GM12878 (cell line): Measurements from ENCODE around the gene GRXCR2.

Experiments used
- CBFB ChIP-seq: IDR thresholded peaks from 2 replicates; pipeline ENCODE4 v1.6.1; 2016; ENCODE audit warnings: antibody characterized with exemption, low read depth
- FOXM1 ChIP-seq: IDR thresholded peaks from 2 replicates; pipeline ENCODE4 v1.6.1; 2012; ENCODE audit warnings: low read depth, mild to moderate bottlenecking, inconsistent platforms, low read length, moderate library complexity
- HDGF ChIP-seq: fragments of 450-650 bp; IDR thresholded peaks from 2 replicates; pipeline ENCODE4 v1.6.1; 2016; ENCODE audit warnings: antibody characterized with exemption
- JUND ChIP-seq: IDR thresholded peaks from 2 replicates; pipeline ENCODE4 v1.6.1; 2012; ENCODE audit warnings: low read depth, mild to moderate bottlenecking, low read length, improper control_type of control experiment, moderate library complexity
- POLR2AphosphoS5 ChIP-seq: IDR thresholded peaks from 2 replicates; pipeline ENCODE4 v1.6.1; 2011; ENCODE audit warnings: mild to moderate bottlenecking, low read length, inconsistent platforms
- RCOR1 ChIP-seq: conservative IDR thresholded peaks from 2 replicates; pipeline ENCODE4 v1.6.1; 2012; ENCODE audit warnings: low read depth, low read length, improper control_type of control experiment
- RFX5 ChIP-seq: IDR thresholded peaks from 2 replicates; pipeline ENCODE4 v1.6.1; 2011; ENCODE audit warnings: low read depth, low read length, improper control_type of control experiment
- WRNIP1 ChIP-seq: IDR thresholded peaks from 2 replicates; pipeline ENCODE4 v1.6.1; 2011; ENCODE audit warnings: low read depth, low read length, improper control_type of control experiment, borderline replicate concordance

DNA sequence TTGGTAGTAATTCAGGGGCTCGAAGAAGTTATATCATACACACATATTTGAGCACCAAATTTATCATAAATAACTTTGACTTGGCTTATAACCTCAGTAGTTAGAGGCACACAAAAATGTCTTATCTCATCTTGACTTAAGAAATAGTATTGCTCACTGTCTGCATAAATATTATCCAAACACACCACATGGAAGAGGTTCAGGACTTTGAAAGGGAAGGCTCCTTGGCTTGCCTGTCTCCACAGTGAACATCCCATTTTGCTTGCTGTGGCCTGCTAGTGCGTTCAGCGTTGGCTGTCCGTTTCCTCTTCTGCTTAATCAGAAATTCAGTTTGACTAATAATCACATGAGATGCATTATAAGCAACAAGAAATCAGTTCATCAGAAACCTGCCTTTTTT is 13.9 kb downstream of the GRXCR2 start:
- no peak for TF ChIP-seq HDGF
- no peak for TF ChIP-seq RCOR1
- no peak for TF ChIP-seq WRNIP1
- no peak for TF ChIP-seq POLR2AphosphoS5
- TF ChIP-seq CBFB: no peak
- TF ChIP-seq FOXM1: no peak
- no peak for TF ChIP-seq RFX5
- no peak for TF ChIP-seq JUND
